ENCODE data around the gene TRIM14.
A peak's percentile ranks its signal among the peaks of the same experiment; 100 is the strongest.

TRIM14 gene, protein sequence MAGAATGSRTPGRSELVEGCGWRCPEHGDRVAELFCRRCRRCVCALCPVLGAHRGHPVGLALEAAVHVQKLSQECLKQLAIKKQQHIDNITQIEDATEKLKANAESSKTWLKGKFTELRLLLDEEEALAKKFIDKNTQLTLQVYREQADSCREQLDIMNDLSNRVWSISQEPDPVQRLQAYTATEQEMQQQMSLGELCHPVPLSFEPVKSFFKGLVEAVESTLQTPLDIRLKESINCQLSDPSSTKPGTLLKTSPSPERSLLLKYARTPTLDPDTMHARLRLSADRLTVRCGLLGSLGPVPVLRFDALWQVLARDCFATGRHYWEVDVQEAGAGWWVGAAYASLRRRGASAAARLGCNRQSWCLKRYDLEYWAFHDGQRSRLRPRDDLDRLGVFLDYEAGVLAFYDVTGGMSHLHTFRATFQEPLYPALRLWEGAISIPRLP

DNA sequence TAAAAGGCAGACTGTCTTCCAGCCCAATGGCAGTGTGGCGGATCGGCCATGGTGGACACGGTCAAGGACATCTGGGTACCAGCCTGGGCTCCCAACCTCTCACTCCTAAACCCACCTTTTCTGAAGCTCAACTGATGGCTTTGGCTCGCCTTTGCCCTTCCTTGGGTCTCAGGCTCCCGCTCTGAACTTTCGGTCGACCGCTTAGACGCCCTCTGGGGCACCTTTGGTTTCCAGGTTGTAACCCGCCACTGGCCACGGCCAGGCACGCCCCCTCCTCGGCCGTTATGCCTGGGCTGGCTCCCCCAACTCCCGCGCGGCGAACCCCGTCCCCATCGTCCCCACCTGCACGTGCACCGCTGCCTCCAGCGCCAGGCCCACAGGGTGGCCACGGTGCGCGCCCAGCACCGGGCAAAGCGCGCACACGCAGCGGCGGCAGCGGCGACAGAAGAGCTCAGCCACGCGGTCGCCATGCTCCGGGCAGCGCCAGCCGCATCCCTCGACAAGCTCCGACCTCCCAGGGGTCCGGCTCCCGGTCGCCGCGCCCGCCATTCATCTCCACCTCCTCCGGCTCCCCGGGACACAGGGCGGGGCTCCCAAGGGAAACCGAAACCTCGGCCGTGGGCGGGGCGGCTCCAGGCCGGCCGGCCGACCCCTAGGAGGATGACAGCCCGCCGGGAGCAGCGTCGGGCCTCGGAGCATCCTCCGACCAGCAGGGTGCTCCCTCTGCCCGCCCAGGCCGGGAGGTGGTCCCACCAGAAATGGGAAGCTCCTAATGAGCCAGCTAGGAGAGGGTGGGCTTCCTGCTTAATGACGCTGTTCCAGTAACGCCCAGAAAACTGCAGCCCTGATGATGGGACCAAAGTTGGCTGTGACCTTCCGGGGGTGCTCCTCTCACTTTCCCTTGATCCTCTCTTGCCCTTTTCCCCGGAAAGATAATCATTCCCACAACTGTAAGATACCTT is at the start of gene TRIM14:
TSS of gene TRIM14 (minus strand) at position 583 of the 962 bp plus-strand sequence. CDS start at position 549, 34 bp downstream.
- no peak for DNase-seq (ENCODE audit: low read depth)
- TF ChIP-seq, protein P1, sequence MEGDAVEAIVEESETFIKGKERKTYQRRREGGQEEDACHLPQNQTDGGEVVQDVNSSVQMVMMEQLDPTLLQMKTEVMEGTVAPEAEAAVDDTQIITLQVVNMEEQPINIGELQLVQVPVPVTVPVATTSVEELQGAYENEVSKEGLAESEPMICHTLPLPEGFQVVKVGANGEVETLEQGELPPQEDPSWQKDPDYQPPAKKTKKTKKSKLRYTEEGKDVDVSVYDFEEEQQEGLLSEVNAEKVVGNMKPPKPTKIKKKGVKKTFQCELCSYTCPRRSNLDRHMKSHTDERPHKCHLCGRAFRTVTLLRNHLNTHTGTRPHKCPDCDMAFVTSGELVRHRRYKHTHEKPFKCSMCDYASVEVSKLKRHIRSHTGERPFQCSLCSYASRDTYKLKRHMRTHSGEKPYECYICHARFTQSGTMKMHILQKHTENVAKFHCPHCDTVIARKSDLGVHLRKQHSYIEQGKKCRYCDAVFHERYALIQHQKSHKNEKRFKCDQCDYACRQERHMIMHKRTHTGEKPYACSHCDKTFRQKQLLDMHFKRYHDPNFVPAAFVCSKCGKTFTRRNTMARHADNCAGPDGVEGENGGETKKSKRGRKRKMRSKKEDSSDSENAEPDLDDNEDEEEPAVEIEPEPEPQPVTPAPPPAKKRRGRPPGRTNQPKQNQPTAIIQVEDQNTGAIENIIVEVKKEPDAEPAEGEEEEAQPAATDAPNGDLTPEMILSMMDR (IDR thresholded peaks at IDR 0.05; ENCODE audit: control insufficient read depth, extremely low read depth, insufficient read depth): peak; percentile 13; the same call in 1 of the 2 replicates
- H3K4me3 ChIP-seq (ENCODE audit: low read depth, low read length): peak within 1 kb of the TSS; percentile 55

DNA sequence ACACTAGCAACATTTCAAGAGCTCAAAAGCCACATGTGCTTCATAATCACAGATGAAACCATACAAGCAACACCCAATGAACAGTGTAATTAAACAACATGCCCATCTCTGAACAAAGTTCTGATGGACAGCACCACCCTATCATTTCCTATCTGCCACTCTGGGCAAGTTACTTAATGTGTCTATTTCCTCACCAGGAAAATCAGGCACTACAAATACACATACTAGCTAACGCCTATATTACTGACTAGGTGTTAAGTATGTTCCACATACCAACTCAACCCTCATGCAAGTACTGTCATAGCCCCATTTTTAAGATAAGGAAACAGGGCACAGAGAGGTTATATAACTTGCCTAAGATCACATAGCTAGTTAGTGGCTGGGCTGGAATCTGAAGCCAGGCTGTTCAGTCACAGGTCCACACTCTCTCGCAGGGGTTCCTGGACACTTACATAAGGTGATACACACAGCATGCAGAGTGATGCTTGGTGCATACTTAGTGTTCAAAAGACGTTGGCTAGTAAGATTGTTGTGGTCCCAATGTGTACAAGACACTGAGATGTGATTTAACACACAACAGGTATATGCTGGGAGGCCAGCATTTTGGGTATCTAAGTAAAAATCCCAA is 49.2 kb upstream of the TRIM14 start:
- TF ChIP-seq, protein P1 (IDR thresholded peaks at IDR 0.05; ENCODE audit: control insufficient read depth, extremely low read depth, insufficient read depth): no peak

DNA sequence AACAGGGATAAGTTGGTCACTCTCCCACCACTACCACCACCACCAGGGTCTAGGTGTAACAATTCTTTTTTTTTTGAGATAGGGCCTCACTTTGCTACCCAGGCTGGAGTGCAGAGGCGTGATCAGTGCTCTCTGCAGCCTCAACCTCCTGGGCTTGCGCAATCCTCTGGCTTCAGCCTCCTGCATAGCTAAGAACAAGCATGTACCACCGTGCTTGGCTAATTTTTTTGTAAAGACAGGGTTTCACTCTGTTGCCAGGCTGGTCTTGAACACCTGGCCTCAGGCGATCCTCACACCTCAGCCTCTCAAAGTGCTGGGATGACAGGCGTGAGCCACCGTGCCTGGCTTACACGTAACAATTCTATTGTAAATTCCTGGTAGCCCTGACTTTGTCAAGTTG is 45.9 kb upstream of the TRIM14 start:
- H3K4me3 ChIP-seq (ENCODE audit: low read depth, low read length): no peak overlapping the region
- TF ChIP-seq, protein P1 (IDR thresholded peaks at IDR 0.05; ENCODE audit: control insufficient read depth, extremely low read depth, insufficient read depth): no peak
- DNase-seq (ENCODE audit: low read depth): no peak

More for the DNA sequence above, 49.2 kb upstream of the TRIM14 start:
- no peak for DNase-seq (ENCODE audit: low read depth)
- no peak overlapping the region for H3K4me3 ChIP-seq (ENCODE audit: low read depth, low read length)

DNA sequence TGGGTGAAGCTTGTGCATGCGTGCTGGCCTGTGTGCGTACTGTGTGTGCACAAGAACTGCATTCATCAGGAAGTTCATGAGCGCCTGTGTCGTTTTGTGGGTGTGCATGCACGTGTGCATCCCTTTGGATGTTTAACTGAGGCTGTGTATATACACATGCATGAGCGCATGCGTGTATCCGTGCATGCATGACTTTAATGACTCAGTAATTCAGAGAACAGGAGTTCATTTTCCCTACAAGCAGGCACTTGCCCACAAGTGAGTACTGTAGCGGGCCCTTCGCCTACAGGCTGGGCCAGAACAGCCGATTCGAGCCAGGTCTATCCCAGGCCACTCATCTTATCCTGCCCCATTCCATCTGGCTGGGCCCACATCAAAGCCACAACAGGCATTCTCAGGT is 43.6 kb upstream of the TRIM14 start:
- TF ChIP-seq, protein P1 (IDR thresholded peaks at IDR 0.05; ENCODE audit: control insufficient read depth, extremely low read depth, insufficient read depth): no peak
- H3K4me3 ChIP-seq (ENCODE audit: low read depth, low read length): no peak overlapping the region
- no peak for DNase-seq (ENCODE audit: low read depth)

DNA sequence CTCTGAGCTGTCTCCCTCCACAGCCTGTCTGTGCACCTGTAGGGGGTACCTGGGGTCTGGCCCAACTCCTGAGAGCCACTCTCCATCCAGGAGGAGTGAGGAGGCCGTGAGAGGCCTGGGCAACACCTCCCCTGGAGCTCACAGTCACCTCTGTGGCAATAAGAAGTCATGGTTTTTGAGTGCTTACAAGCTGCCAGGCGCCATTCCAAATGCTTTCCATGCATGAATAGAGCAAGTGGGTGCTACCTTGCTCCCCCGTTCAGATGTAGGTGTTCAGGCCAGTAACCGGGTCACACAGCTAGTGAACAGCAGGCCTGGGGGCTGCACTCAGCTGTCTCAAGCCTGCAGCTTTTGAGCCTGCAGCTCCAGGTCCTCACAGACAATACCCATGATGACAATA is 42.8 kb upstream of the TRIM14 start:
- no peak overlapping the region for H3K4me3 ChIP-seq (ENCODE audit: low read depth, low read length)
- TF ChIP-seq, protein P1 (IDR thresholded peaks at IDR 0.05; ENCODE audit: control insufficient read depth, extremely low read depth, insufficient read depth): no peak
- DNase-seq (ENCODE audit: low read depth): no peak

DNA sequence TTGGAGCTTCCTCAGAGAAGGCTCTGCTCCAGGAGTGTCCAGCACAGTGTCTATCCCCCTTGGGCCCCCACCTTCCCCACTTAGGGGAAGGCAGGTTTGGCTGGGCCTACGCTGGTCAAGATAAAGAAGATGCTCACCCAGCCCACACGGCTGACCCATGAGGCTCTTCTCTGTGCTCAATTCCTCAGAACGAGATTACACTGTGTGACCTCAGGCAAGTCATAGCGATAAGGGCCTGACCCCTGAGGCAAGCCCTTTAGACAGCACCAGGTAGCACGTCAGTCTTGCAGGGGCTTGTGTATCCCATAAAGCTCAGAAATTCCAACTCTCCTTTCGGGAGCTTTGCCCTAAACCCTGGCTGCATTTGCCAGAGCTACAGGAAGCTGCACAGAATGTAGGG is 40.8 kb upstream of the TRIM14 start:
- TF ChIP-seq, protein P1 (IDR thresholded peaks at IDR 0.05; ENCODE audit: control insufficient read depth, extremely low read depth, insufficient read depth): no peak
- no peak for DNase-seq (ENCODE audit: low read depth)
- no peak overlapping the region for H3K4me3 ChIP-seq (ENCODE audit: low read depth, low read length)
